ELF-1 (cell line): ENCODE measurements around the gene CERS3.
A peak's percentile ranks its signal among the peaks of the same experiment; 100 is the strongest.
"Not testable (repeated sequence)": the region's sequence is repeated elsewhere in the genome, so short reads cannot be mapped to it uniquely, and the experiment has no call there.

Source experiments
- DNase-seq: peaks from one replicate; pipeline ENCODE4 v3.0.0-alpha.2; 2016; ENCODE audit warnings: low read depth, low spot score

The CERS3 gene

DNA sequence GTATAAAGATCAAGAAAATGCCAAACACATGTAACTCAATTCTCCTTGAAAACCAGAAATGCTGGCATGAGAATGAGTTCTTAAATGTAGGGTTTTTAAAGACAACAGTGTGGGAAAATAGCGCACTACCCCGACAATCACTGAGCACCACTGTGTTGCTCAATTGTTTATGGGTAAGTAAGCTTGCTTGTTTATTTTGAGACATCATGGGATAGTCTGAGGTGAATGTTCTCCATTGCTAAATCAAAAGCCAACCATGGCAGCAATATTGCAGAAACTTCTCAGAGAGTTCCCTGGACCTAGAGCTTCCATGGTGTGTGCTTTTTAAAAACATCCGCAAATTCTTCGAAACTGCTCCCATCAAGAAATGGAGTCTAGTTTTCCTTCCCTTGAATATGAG lies 62.7 kb downstream of the CERS3 start:
- DNase-seq = no peak

DNA sequence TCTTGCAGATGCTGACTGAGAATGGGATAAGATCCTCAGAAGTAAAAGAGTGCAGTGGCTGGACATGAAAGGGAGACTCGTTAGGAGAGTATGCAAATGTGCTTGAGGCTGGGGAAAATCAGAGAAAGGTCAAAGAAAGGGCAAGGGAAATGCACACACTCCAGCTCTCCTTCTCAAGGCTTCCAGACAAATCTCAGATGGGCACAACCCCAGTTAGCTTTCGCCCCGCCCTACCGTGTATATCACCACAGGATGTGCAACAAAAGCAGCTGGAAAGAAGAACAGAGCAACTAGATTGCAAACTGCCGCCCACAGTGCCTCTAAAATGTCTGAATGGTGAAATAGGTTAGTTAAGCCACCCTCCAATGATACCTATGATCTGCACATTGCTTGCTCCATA lies 63.9 kb downstream of the CERS3 start:
- peak; percentile 18 for DNase-seq

DNA sequence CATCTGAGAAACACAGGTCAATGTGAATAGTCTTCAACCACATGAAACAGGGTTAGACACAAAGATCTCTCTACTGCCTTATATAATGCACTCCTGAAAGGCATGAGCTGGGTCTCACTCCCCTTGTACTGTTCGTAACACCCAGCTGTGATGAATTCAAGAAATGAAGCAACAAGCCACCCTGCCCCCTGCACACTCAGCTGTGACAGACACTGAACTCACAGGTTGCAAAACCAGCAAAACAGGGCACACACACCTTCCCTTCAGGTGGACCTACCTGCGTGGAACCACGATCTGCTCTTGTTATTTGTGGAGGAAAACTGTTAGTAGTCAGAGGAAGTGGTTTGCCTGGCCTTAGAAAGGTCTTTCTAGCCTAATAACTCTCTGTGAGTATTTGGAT lies 64.5 kb downstream of the CERS3 start:
- peak; percentile 6 for DNase-seq

DNA sequence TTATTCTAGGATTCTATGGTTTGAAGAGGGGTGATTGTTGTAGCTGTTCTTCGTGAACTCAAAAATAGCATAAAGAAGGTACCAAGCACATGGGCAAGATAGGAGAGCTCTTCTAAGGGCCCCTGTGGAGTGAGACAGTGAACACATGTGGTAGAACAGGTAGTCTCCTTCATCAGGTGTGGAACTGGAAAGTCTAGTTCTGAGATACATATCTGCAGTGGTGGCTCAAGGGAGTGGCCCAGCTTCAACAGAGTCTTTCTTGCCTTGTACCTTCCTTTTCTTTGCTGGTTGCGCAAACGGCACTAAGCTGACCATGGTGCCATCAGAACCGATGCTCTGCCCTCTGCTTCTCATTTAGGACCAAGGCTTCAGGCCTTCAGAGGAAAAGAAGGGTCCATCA lies 65.2 kb downstream of the CERS3 start:
- peak; percentile 35 for DNase-seq

DNA sequence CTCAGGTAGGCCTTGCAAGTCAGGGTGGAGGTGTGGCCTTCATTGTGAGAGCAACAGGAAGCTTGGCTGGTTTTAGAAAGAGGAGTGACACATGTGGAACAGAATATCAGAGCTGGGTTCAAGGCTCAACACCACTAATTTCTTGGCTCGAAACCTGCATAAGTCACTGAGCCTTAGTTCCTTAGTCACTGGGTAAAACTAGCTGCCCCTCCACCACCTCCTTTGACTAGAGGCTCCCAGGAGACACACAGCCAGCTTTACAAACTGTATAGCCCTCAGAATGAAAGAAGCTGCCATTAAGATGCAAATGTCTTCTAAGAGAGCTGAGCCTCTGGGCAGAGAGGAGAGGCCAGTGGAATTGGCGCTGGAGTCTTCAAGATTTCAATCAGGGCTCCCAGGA lies 67.7 kb downstream of the CERS3 start:
- peak; percentile 73 for DNase-seq

DNA sequence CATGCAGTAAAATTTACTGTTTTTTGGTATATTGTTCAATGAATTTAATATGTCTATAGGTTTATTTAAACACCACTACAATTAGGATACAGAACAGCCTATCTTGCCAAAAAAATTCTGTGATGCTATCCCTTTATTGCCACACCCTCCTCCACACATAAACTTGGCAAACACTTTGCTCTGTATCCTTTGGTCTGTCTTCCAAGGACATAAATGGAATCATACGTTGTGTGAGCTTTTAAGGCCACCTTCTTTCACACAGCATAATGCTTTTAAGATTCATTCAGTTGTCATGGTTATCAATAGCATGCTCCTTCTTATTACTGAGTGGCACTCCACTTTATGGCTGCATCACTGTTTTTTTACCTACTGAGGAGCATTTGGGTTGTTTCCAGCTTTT lies 71.5 kb downstream of the CERS3 start:
- DNase-seq = no peak

DNA sequence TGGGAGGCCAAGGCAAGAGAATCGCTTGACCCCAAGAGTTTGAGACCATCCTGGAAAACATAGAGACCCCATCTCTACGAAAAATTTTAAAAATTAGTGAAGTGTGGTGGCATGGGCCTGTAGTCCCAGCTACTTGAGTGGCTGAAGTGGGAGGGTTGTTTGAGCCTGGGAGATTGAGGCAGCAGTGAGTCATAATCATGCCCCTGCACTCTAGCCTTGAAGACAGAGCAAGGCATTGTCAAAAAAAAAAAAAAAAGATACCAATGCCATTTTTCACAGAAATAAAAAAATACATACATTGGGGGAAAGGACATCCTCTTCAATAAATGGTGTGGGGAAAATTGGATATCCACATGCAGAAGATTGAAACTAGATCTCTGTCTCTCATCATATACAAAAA lies 74.6 kb downstream of the CERS3 start:
- no peak for DNase-seq

DNA sequence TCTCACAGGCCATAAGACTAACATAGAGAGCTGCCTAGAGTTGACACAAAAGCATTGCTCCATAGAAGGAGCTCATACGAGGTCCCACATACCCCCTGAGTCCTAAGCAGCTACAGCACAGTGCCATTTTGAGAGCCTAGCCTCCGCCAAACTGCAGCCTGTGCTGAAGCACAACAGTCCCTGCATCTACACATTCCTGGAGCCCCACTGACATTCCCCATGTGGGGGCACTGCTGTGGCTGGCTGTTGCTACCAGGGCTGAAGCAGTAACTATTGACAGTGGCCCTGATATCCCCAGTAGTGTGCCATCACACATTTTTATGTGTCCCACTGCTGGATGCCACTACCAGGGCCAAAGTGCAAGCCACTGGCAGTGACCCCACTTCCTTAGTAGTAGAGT lies 80.3 kb downstream of the CERS3 start:
- peak; percentile 30 for DNase-seq

DNA sequence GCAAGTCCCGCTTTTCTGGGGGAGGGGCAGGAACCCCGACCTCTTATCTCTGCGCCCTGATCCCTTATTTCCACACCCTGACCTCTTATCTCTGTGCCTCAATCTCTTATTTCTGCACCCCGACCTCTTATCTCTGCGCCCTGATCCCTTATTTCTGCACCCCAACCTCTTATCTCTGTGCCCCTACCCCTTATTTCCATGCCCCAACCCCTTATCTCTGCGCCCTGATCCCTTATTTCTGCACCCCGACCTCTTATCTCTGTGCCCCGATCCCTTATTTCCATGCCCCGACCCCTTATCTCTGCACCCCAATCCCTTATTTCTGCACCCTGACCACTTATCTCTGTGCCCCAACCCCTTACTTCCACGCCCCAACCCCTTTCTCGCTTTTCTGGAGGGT lies 87.7 kb downstream of the CERS3 start:
- not testable (repeated sequence) for DNase-seq

DNA sequence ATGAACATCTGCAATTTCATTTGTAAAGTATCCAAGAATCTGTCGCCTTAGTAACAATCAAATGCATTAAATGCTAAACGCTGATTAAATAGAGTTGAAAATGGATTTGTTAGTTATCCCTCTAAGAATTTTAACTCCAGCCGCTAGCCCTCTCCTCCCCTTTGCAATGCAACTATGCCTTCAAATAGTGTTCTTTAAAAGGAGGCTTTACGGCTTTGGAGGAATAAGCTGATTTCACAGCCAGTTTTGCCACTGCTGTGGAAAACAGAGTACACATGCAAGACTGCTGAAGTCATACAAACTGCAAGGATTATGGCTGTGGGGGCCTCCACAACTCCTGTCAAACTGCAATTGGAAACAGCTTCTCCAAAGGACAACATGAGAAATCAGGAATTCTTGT lies 89.2 kb downstream of the CERS3 start:
- DNase-seq = no peak

DNA sequence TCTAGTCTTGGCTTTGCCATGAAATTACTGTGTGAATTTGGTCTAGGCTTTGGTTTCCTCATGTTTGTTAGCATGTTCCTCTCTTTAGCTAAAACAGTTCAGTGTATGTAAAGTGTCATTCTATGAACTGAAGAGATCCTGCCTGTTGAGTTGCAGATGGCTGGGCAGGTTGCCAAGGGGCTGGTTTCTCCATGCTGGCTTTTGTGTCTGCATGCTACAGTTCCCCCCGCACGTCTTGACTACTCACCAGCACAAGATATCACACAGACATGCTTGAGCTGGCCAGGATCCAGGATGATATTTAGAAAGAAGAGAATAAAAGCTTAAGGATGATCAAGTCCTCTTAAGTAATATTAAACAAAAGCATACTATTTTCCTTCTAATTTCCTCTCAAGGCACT lies 90.2 kb downstream of the CERS3 start:
- DNase-seq = no peak

DNA sequence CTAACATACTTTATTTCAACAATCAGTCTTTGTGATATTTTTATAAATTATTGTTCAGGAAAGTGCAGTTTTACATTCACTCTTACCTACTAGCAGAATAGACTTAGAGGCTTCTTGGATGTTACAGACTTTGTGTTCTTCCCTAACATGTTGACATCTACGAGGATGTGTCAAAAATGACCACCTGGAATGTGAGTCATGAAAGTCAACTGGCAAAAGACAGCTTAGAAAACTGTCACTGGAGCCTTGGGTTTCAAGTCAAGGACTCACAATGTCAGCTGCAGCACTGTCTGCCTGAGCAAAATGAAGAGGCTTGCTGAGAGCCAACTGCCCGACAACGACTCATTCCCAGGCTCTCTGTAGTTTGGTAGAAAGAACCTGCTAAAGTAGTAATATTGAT lies 91.5 kb downstream of the CERS3 start:
- no peak for DNase-seq

DNA sequence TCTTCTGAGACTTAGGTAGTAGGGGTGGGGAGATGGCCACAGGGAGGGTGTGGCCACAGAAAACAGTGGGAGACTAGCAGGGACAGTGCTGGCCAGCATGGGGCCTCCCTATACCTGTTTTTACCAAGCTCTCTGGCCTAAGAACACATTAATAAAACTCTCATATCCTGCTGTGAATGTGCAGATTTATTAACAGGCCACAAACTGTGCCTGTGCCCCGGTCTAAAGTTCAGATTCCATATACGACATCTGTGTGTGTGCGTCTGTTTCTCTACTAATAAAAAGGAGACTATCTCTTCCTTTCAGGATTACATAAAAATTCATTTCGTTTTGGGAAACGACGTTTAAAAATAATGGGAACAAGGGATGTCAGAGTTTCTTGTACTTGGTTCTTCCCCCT lies 94.2 kb downstream of the CERS3 start:
- DNase-seq = no peak

DNA sequence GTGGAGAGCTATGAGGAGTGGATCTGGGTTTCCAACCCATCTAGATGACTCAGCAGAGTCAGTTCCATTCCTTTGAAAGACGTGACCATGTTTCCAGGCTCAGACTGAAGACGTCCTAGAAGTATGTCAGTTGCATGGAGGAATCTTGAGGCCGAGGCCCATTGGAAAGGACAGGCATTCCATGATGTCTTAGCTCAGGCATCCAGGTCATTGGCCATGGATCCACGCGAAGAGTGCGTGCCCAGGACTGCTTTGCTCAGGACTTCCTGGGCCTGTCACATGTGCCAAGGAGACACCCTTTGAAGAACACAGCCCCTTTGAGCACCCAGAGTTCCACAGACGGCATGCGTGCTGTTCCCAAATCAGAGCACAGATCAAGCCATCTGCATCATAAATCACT lies 94.7 kb downstream of the CERS3 start:
- DNase-seq = no peak

DNA sequence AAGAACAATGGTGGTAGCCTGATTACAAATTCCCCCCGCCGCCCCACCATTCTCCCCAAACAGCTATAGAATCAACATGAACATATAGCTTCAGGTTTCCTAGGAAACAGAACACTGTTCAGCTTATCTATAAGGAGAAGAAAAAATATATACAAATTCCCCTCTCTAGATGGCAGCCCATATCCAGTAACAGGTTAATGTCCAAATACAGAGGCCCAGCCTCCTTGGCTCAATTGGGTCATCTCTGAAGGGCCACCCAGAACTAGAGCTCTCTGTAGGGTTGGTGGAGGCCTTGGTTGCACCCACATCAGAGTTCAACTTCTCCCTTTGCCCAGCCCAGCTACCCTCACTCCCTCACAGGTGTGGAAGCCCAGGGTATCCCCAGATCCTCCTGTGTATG lies 95.4 kb downstream of the CERS3 start:
- DNase-seq = no peak

DNA sequence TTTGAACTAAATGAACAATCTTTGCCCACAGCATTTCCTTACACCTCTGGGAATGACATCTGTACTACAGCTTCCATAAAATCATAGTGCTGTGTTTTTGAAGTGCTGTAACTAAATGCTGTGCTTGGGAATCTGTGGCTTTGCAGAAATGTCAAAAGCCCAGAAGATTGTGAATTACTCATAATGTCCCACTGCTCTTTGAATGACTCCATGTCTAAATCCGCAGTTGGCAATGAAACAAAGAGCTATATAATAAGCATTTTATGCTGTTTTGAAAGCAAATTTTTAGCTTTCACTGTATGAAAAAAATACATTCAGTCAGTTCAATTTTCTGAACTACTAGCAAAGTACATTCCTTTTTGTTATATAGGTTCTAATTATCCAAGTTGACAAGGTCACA lies 98.3 kb downstream of the CERS3 start:
- no peak for DNase-seq

DNA sequence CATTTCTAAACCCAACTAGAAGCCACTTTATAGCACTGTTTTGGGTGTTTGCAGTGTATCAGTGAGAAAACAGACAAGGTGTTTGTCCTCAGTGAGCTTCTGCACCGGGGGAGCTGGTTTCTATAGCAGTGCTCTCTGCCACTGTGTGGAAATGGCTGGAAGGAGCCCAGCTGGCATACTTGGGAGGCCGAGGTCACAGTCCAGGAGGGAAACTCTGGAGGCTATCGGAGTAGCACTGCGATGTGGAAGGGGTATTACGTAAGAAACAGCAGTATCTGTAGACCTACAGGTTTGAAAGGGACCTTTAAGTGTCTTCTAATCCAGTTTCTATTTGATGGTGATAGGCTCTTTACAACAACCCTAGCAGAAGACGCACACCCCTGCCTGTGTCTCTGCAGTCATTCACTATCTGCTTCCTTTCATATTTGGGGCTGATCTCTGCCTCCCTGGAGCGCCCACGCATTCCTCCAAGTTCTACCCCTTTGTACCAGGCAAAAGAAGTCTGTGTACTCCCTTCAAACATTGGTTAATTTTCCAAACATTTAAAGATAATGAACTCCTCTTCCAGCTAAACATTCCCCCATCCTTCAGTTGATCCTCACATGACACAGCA lies 99.5 kb downstream of the CERS3 start:
- DNase-seq = no peak

DNA sequence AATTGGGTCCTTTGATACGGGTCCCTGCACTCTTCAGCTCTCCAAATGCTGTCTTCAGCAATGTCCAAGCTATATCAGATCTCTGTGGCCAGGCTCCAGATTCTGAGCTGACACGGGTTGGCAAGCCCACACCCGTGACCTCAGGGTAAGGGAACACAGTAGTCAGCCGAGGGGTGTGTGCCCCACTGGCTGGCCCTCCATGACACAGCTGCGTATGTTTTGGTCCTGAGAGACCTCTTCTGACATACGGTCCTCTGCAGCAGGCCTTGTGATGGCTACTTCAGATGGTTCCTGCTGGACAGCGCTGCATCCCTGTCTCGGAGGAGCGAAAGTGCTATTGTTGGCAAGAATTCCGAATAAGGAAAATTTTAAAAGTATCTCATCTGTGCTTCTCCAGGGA lies 101.8 kb downstream of the CERS3 start:
- no peak for DNase-seq

DNA sequence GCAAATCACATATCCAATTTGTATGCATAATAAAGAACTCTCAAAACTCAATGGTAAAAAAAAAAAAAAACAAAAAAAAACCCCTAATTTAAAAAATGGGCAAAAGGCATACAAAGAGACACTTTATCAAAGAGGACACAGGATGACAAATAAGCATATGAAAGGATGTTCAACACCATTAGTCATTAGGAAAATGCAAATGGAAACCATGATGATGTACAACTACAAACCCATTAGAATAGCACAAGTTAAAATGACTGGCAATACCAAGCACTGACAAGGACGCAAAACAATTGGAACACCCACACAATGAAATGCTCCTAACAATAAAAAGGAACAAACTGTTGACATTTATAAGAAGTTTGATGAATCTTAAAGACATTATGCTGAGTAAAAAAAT lies 123.6 kb downstream of the CERS3 start:
- DNase-seq = no peak

DNA sequence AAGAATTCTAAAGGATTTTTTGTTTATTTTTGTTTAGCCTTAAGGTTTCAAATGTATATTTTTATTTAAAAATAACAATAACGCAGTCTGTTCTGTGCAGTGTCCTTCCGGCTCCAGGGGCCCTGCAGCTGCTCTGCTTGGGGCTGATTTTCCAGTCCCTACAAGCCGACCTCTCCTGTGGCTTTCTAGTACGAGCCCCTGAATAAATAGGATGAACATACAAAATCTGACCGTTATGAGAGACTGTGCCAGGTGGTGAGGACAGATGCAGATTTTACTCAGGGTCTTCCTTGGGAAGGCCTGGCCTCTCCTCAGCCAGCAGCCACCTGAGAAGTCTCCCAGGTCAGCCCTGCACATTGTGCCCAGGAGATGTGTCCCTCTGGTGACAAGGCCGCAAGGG lies 127.8 kb downstream of the CERS3 start:
- no peak for DNase-seq

DNA sequence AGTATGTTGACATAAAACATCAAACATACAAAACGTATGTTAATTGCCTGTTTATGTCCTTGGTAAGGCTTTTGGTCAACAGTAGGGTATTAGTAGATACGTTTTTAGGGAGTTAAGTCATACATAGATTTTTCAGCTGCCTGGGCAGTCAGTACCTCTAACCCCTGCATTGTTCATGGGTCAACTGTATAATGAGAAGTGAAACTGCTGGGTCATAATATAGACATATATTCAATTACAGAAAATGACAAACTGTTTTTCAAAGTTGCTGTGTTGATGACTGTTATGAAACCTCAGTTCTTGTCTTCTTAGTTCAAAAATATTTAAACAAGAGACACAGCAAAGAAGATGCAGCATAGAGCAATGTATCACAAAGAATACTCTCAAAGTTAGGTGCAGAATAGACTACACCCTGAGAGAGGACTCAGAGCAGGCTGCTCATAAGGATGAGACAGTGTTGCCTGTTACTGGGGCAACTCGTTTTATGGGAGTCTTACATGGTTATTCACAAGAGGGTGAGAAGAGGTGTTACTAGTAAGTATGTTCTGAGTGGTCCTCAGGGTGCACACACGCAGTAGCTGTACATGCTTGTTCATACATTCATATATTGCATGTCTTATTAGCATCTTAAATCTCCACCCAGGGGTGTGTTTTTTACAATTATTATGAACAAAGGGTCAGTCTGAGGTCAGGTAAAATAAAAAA lies 133.9 kb downstream of the CERS3 start:
- no peak for DNase-seq

DNA sequence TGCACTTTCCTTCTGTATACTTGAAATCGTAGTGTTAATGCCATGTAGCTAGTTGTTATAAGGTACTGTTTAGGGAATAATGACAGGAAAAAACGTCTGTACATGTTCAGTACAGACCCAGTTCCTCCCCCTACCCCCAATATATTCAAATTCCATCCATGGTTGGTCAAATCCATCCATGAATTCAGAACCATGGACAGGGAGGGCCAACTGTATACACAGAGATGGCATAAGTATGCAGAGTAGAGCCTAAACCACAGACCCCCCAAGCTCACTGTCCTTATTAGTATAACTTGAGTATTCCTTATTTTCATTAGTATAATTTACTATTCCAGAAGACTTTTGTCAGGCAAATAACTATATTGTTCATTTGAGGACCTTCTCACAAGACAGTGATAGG lies 135.7 kb downstream of the CERS3 start:
- no peak for DNase-seq

DNA sequence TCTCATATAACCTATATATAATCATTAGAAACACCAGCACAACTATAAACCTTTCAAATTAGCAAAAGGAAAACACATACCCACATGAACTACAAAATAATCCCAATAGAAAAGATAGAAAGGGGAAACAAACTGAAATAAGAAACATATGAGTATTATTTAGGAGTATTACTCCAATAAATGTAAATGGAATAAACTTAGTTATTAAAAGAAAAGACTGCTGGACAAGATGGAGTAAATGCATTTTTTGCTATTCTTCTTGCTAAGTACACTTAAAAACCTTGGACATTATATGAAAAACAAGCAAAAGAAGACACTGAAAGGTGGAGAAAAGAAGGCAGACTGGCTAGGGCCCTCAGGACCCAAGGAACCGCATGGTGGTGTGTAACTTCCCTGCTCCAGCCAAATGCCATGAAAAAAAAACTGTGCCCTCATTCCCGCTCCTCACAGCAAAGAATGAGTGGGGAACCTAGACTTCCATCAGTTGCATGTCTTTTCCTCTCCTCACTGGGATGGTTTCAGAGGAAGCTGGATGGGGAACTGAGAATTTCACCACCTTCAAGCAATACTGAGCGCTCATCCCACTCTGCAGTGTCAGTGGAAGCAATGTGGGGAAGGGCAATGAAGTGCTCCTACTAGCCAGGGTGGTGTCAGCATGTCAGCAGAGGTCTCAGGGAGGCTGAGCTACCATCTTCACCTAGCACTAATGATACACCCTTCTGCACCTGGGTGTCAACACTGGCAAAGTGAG lies 143.3 kb downstream of the CERS3 start:
- no peak for DNase-seq
